OCI-LY1 (cell line): ENCODE measurements around the gene HMG20B.

Experiments used
- H2AFZ ChIP-seq: fragments of 200-600 bp; sonication (generic), shearing (Covaris generic); 2 replicates; pipeline ENCODE4 v1.6.0; 2014; ENCODE audit warnings: antibody characterized with exemption, mild to moderate bottlenecking, low read length
- H3F3A ChIP-seq: fragments of 200-600 bp; sonication (generic), shearing (Covaris generic); 2 replicates; pipeline ENCODE4 v1.6.0; 2014; ENCODE audit warnings: mild to moderate bottlenecking, antibody characterized with exemption, low read length, moderate library complexity; ENCODE audit not compliant: insufficient read depth
- H3K27ac ChIP-seq: fragments of 200-600 bp; sonication (generic); 2 replicates; pipeline ENCODE4 v1.5.1; 2014; ENCODE audit warnings: low read length, mixed run types, mild to moderate bottlenecking, low read depth; ENCODE audit not compliant: poor library complexity, severe bottlenecking
- H3K27me3 ChIP-seq: fragments of 200-600 bp; sonication (generic); 2 replicates; pipeline ENCODE4 v1.6.0; 2014; ENCODE audit warnings: antibody characterized with exemption, mild to moderate bottlenecking, low read length, moderate library complexity; ENCODE audit not compliant: insufficient read depth
- H3K36me3 ChIP-seq: fragments of 200-600 bp; sonication (generic); 2 replicates; pipeline ENCODE4 v1.6.1; 2014; ENCODE audit warnings: mild to moderate bottlenecking, antibody characterized with exemption, low read length, moderate library complexity, mixed read lengths; ENCODE audit not compliant: insufficient read depth
- H3K4me1 ChIP-seq: fragments of 200-600 bp; sonication (generic); 2 replicates; pipeline ENCODE4 v1.5.1; 2014; ENCODE audit warnings: mild to moderate bottlenecking, low read length, moderate library complexity; ENCODE audit not compliant: insufficient read depth, severe bottlenecking
- H3K4me2 ChIP-seq: fragments of 200-600 bp; sonication (generic), shearing (Covaris generic); 2 replicates; pipeline ENCODE4 v1.6.1; 2014; ENCODE audit warnings: low read length
- H3K4me3 ChIP-seq: fragments of 200-600 bp; sonication (generic); 2 replicates; pipeline ENCODE4 v1.5.1; 2014; ENCODE audit warnings: low read length, low read depth, mild to moderate bottlenecking, mixed read lengths; ENCODE audit not compliant: poor library complexity, severe bottlenecking
- H3K79me2 ChIP-seq: fragments of 200-600 bp; shearing (Covaris generic); 2 replicates; pipeline ENCODE4 v1.6.1; 2016; ENCODE audit warnings: mixed run types, low read length, mixed read lengths; ENCODE audit not compliant: insufficient read depth
- H3K9ac ChIP-seq: fragments of 200-600 bp; sonication (generic), shearing (Covaris generic); 2 replicates; pipeline ENCODE4 v1.6.1; 2014; ENCODE audit warnings: mild to moderate bottlenecking, low read length, mixed read lengths
- H3K9me2 ChIP-seq: fragments of 200-600 bp; sonication (generic), shearing (Covaris generic); 2 replicates; pipeline ENCODE4 v1.6.1; 2014; ENCODE audit warnings: low read depth, mild to moderate bottlenecking, low read length, mixed read lengths
- H3K9me3 ChIP-seq: fragments of 200-600 bp; shearing (Covaris generic); 2 replicates; pipeline ENCODE4 v1.6.1; 2014; ENCODE audit warnings: low read length, mixed read lengths
- H4K20me1 ChIP-seq: fragments of 200-600 bp; sonication (generic), shearing (Covaris generic); 2 replicates; pipeline ENCODE4 v1.6.0; 2016; ENCODE audit warnings: mild to moderate bottlenecking, low read length; ENCODE audit not compliant: insufficient read depth
- EZH2 ChIP-seq: fragments of 200-600 bp; sonication (generic), shearing (Covaris generic); IDR thresholded peaks from 2 replicates; pipeline ENCODE4 v1.8.0; 2017; ENCODE audit warnings: borderline replicate concordance, mixed run types, mild to moderate bottlenecking, antibody characterized with exemption, low read length, moderate library complexity, mixed read lengths
- TF ChIP-seq, protein P1 (sequence below): fragments of 200-600 bp; sonication (generic), shearing (Covaris generic); IDR thresholded peaks from 2 replicates; pipeline ENCODE4 v1.5.1; 2017; ENCODE audit warnings: mild to moderate bottlenecking, antibody characterized with exemption, low read length, moderate library complexity, mixed read lengths

The HMG20B gene

DNA sequence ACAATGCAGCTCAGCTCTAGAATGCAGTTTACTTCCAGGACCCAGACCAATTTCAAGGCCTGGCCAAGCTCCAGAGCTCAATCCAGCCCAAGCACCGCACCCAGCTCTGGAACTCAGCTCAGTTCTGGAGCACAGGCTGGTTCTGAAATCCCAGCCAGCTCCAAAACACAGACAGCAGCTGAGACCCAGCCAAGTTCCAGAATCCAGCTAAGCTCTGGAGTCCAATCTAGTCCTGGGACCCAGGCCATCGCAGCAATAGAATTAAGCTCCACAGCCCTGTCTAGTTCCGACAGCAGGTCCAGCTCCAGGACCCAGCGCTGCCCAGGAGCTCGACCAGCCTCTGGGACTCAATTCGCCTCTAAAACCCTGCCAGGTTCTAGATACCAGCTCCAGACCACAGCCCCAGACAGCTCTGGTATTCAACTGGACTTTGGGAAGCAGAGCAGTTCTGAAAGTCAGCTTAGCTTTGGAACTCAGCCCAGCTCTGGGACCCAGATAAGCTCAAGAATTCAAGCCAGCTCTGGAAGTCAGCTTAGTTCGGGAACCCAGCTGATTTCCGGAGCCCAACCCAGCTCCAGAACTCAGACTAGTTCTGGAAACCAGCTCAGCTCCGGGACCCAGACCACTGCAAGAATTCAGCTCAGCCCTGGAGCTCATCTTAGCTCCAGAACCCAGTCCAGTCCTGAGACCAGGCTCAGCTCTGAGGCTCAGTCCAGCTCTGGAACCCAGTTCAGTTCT, 19.3 kb downstream of the HMG20B start:
- no peak overlapping the region for H3K9ac ChIP-seq
- H3K9me2 ChIP-seq = no peaks in the 10 kb centered on the region
- no peaks in the 10 kb centered on the region for H3K79me2 ChIP-seq
- no peaks in the 10 kb centered on the region; the same call in 1 of the 2 replicates for H3K27me3 ChIP-seq
- H3K4me1 ChIP-seq = no peaks in the 10 kb centered on the region
- H3K4me3 ChIP-seq = no peak overlapping the region
- H3K4me2 ChIP-seq = no peak overlapping the region
- no peak overlapping the region for H2AFZ ChIP-seq
- no peak overlapping the region for H3K27ac ChIP-seq
- no peaks in the 10 kb centered on the region for H4K20me1 ChIP-seq
- H3K9me3 ChIP-seq = no peaks in the 10 kb centered on the region
- no peaks in the 10 kb centered on the region for H3K36me3 ChIP-seq
- no peaks in the 10 kb centered on the region for H3F3A ChIP-seq
- TF ChIP-seq, protein P1, sequence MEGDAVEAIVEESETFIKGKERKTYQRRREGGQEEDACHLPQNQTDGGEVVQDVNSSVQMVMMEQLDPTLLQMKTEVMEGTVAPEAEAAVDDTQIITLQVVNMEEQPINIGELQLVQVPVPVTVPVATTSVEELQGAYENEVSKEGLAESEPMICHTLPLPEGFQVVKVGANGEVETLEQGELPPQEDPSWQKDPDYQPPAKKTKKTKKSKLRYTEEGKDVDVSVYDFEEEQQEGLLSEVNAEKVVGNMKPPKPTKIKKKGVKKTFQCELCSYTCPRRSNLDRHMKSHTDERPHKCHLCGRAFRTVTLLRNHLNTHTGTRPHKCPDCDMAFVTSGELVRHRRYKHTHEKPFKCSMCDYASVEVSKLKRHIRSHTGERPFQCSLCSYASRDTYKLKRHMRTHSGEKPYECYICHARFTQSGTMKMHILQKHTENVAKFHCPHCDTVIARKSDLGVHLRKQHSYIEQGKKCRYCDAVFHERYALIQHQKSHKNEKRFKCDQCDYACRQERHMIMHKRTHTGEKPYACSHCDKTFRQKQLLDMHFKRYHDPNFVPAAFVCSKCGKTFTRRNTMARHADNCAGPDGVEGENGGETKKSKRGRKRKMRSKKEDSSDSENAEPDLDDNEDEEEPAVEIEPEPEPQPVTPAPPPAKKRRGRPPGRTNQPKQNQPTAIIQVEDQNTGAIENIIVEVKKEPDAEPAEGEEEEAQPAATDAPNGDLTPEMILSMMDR = no peak
- no peak for TF ChIP-seq EZH2

DNA sequence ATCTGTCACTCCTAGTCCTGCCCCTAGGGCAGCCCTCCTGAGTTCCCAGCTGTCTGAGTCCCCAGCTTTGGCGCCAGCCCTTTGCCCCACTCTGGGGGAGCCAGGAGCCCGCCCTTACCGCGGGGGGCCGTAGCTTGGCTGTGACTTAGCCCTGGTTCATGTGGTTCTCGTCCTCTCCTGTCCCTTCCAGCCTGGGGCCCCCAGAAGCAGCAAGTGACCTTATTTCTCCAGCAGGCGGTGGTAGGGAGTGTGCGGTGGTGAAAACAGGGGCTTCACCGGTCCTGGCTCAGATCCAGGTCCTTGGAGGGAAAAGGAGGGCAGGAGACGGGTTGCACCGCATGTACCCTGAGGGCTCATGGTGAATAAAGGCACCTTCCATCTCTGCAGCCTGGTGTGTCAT, 20.4 kb downstream of the HMG20B start:
- Histone ChIP-seq H3K9me2 (no peaks in the 10 kb centered on the region), H3F3A (no peaks in the 10 kb centered on the region), H3K36me3 (no peaks in the 10 kb centered on the region), H3K27ac (no peak overlapping the region), H2AFZ (no peak overlapping the region), H3K4me3 (no peak overlapping the region), H3K27me3 (no peaks in the 10 kb centered on the region; the same call in 1 of the 2 replicates), H3K4me1 (no peaks in the 10 kb centered on the region), H3K79me2 (no peaks in the 10 kb centered on the region), H3K9ac (no peak overlapping the region), H4K20me1 (no peaks in the 10 kb centered on the region), H3K4me2 (no peak overlapping the region), H3K9me3 (no peaks in the 10 kb centered on the region)
- TF ChIP-seq EZH2 = no peak
- TF ChIP-seq, protein P1 = no peak

DNA sequence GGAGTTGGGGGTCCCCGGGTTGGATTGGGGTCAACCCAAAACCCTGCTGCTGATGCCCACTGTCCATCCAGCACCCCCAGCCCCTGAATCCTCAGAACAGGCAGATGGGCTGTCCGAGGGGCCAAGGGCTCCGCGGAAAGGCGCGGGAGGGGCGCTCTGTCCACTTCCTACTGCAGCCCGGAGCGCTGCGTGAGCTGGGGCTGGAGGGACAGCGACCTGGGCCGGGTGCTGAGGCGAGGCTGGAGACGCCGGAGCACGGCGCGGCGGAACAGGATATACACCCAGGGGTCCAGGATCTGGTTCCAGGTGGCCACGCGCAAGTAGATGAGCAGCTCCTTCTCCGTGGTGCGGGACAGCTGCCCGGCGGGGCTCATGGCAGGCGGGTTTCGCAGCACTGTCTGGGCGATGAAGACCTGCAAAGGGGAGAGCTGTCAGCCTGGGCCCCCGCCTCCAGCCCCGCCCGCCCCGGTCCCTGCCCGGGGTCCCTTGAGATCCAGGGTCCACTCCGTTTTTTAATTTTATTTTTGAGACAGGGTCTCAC, 22.8 kb downstream of the HMG20B start:
- H3K36me3 ChIP-seq = no peaks in the 10 kb centered on the region
- H2AFZ ChIP-seq = no peak overlapping the region
- no peaks in the 10 kb centered on the region for H3K79me2 ChIP-seq
- no peaks in the 10 kb centered on the region for H3K4me1 ChIP-seq
- H3K9me3 ChIP-seq = no peaks in the 10 kb centered on the region
- H3K9ac ChIP-seq = no peak overlapping the region
- H3K4me2 ChIP-seq = no peak overlapping the region
- TF ChIP-seq EZH2 = no peak
- TF ChIP-seq, protein P1 = no peak
- H3F3A ChIP-seq = no peaks in the 10 kb centered on the region
- no peaks in the 10 kb centered on the region for H3K9me2 ChIP-seq
- H3K27me3 ChIP-seq = no peaks in the 10 kb centered on the region; the same call in 1 of the 2 replicates
- no peaks in the 10 kb centered on the region for H4K20me1 ChIP-seq
- H3K27ac ChIP-seq = no peak overlapping the region
- H3K4me3 ChIP-seq = no peak overlapping the region
